Naive thymus-derived CD4-positive, alpha-beta T cell (primary cell): Measurements from ENCODE around the gene NOP16. TPM values are rescaled to one million over a fixed set of nuclear protein-coding genes. Genes with fewer than 3 reads are reported as not detected.
A peak's percentile ranks its signal among the peaks of the same experiment; 100 is the strongest.

Experiments used
- ATAC-seq: fragments of 150-1000 bp; cut with Tn5 transposase; 2 replicates; pipeline ENCODE4 v1.10.0; 2021; ENCODE audit warnings: mild to moderate bottlenecking, moderate library complexity
- CTCF ChIA-PET: fragments of 350-600 bp; sonication (Branson Sonifier 250); formaldehyde crosslinking; loops from one replicate; lab custom pipeline; 2021; ENCODE audit warnings: antibody characterized with exemption; lab: Charles Lee
- POLR2A ChIA-PET: fragments of 350-600 bp; sonication (Branson Sonifier 250); formaldehyde crosslinking; loops from one replicate; lab custom pipeline; 2021; ENCODE audit warnings: antibody characterized with exemption, inconsistent platforms; lab: Charles Lee
- DNase-seq, 9 donors: peaks; one replicate each; pipeline versions ENCODE4 v3.0.0 to v3.0.0-alpha.2; 2020 to 2022; ENCODE audit warnings: mixed read lengths in 1 of 9
- H3K27ac ChIP-seq: one replicate; pipeline ENCODE4 v1.7.0; 2013; ENCODE audit warnings: mild to moderate bottlenecking, low read depth, low read length, moderate library complexity
- H3K27me3 ChIP-seq, 2 donors: one replicate each; pipeline ENCODE4 v1.7.0; 2013; ENCODE audit warnings: low read length in 2 of 2, mild to moderate bottlenecking in 2 of 2, moderate library complexity in 2 of 2; ENCODE audit not compliant: control insufficient read depth in 2 of 2, insufficient read depth in 2 of 2
- H3K36me3 ChIP-seq, 3 experiments: 1 replicate in 2 of 3; 2 replicates in 1 of 3; pipeline ENCODE4 v1.7.0; 2013; ENCODE audit warnings: low read length in 3 of 3, mild to moderate bottlenecking in 3 of 3, moderate library complexity in 1 of 3; ENCODE audit not compliant: insufficient read depth in 3 of 3, control insufficient read depth in 2 of 3
- H3K4me1 ChIP-seq, 2 donors: one replicate each; pipeline ENCODE4 v1.7.0; 2013; ENCODE audit warnings: low read length in 2 of 2, mild to moderate bottlenecking in 2 of 2, moderate library complexity in 1 of 2; ENCODE audit not compliant: control insufficient read depth in 2 of 2, insufficient read depth in 2 of 2
- H3K4me3 ChIP-seq: 2 replicates; pipeline ENCODE4 v1.7.0; 2013; ENCODE audit warnings: mild to moderate bottlenecking, low read length
- H3K9me3 ChIP-seq, 3 experiments: 1 replicate in 2 of 3; 2 replicates in 1 of 3; pipeline ENCODE4 v1.7.0; 2013; ENCODE audit warnings: low read length in 3 of 3; ENCODE audit not compliant: control insufficient read depth in 2 of 3
- H3K27ac Mint-ChIP-seq, 9 donors: one replicate each; pipeline ENCODE4 v1.8.0; 2020 to 2022; ENCODE audit warnings: mixed read lengths in 9 of 9, mild to moderate bottlenecking in 8 of 9, moderate library complexity in 5 of 9, inconsistent platforms in 2 of 9
- H3K27me3 Mint-ChIP-seq, 5 donors: one replicate each; pipeline ENCODE4 v1.8.0; 2021 to 2022; ENCODE audit warnings: mixed read lengths in 5 of 5, mild to moderate bottlenecking in 1 of 5
- H3K36me3 Mint-ChIP-seq, 5 donors: one replicate each; pipeline ENCODE4 v1.8.0; 2020 to 2022; ENCODE audit warnings: mixed read lengths in 5 of 5, mild to moderate bottlenecking in 3 of 5, inconsistent platforms in 1 of 5
- H3K4me1 Mint-ChIP-seq, 7 donors: one replicate each; pipeline ENCODE4 v1.8.0; 2020 to 2022; ENCODE audit warnings: mixed read lengths in 7 of 7, mild to moderate bottlenecking in 3 of 7, inconsistent platforms in 1 of 7
- H3K4me3 Mint-ChIP-seq, 10 donors: one replicate each; pipeline ENCODE4 v1.8.0; 2020 to 2022; ENCODE audit warnings: mild to moderate bottlenecking in 10 of 10, mixed read lengths in 10 of 10, moderate library complexity in 6 of 10, inconsistent platforms in 2 of 10
- H3K9me3 Mint-ChIP-seq, 11 donors: one replicate each; pipeline ENCODE4 v1.8.0; 2020 to 2022; ENCODE audit warnings: mixed read lengths in 11 of 11, mild to moderate bottlenecking in 4 of 11, inconsistent platforms in 1 of 11, moderate library complexity in 1 of 11
- intact Hi-C, 2 donors: fragments of 100-400 bp; cut with micrococcal nuclease; formaldehyde crosslinking; loops; one replicate each; pipeline ENCODE4 v1.15.1; 2023
- polyA plus RNA-seq, 2 donors: library from polyadenylated mRNA; unstranded; fragments of 300-500 nt; fragmentation: Illumina TruSeq; gene quantifications; one replicate each; pipeline ENCODE4 v1.2.3, GENCODE V29; 2021
- total RNA-seq, 6 experiments: library from RNA in 5 of 6; stranded (reverse) in 5 of 6; gene quantifications; 1 replicate in 5 of 6; 2 replicates in 1 of 6; pipeline ENCODE4 v1.2.3 and lab custom pipeline; 2021 to 2026

The NOP16 gene
- total and polyA plus RNA-seq, 7 experiments from 2014 or later: 12.8 to 42.2 (median 22.3) TPM

GRCh38 chr5:176407456-176408251, 19.3 kb upstream of the NOP16 start:
- no peak overlapping the region for H3K4me3 ChIP-seq
- Mint-ChIP-seq H3K9me3 (no peaks in the 10 kb centered on the region), H3K27me3 (no peaks in the 10 kb centered on the region), H3K4me1 (peaks cover 8 to 17% (median 15%) of the 10 kb centered on the region in 7 donors), H3K27ac (peak overlapping the region in 1 of 9 donors; percentile 46), H3K4me3 (no peak overlapping the region), H3K36me3 (peaks cover 0 to 19% (median 12%) of the 10 kb centered on the region in 5 donors)
- ChIA-PET CTCF (interaction anchor here (0.5 to 0.6 kb wide), 2 partner anchors 35 to 188 kb away, joined by 3 read pairs; no protein-coding TSS in a partner anchor), POLR2A (interaction anchor here (0.6 kb wide), 1 partner anchor 78 kb away, joined by 3 read pairs; no protein-coding TSS in a partner anchor)
- intact Hi-C loops: no loop called here
- no peaks in the 10 kb centered on the region for H3K4me1 ChIP-seq
- H3K9me3 ChIP-seq: no peaks in the 10 kb centered on the region
- ATAC-seq (no peak), DNase-seq (no peak)
- H3K27me3 ChIP-seq: no peaks in the 10 kb centered on the region
- no peak overlapping the region for H3K27ac ChIP-seq
- H3K36me3 ChIP-seq: peaks cover 0 to 45% (median 0%) of the 10 kb centered on the region in 3 experiments

- Mint-ChIP-seq H3K4me1 (peaks cover 7 to 15% (median 8%) of the 10 kb centered on the region in 7 donors), H3K4me3 (no peak overlapping the region), H3K9me3 (no peaks in the 10 kb centered on the region), H3K36me3 (peaks cover 0 to 19% (median 12%) of the 10 kb centered on the region in 5 donors), H3K27ac (peak overlapping the region in 1 of 9 donors; percentile 43), H3K27me3 (no peaks in the 10 kb centered on the region)
- no peaks in the 10 kb centered on the region for H3K27me3 ChIP-seq
- ATAC-seq: no peak
- no peaks in the 10 kb centered on the region for H3K9me3 ChIP-seq
- DNase-seq: no peak
- ChIA-PET CTCF (interaction anchor here (0.6 kb wide), 1 partner anchor 189 kb away, joined by 3 read pairs; no protein-coding TSS in a partner anchor), POLR2A (interaction anchor here (0.6 kb wide), 1 partner anchor 77 kb away, joined by 3 read pairs; no protein-coding TSS in a partner anchor)
- H3K4me3 ChIP-seq: no peak overlapping the region
- no peaks in the 10 kb centered on the region for H3K4me1 ChIP-seq
- H3K36me3 ChIP-seq: peaks cover 0 to 47% (median 0%) of the 10 kb centered on the region in 3 experiments
- intact Hi-C loops: no loop called here
- no peak overlapping the region for H3K27ac ChIP-seq
Observed at GRCh38 chr5:176406436-176407052, 18.1 kb upstream of the NOP16 start.

GRCh38 chr5:176405656-176406435, 17.4 kb upstream of the NOP16 start:
- H3K4me1 Mint-ChIP-seq: peaks cover 0 to 8% (median under 1%) of the 10 kb centered on the region in 7 donors
- no peaks in the 10 kb centered on the region for H3K9me3 ChIP-seq
- no peak overlapping the region for H3K27ac ChIP-seq
- peaks cover 0 to 19% (median 10%) of the 10 kb centered on the region in 5 donors for H3K36me3 Mint-ChIP-seq
- no peak overlapping the region for H3K27ac Mint-ChIP-seq
- no peaks in the 10 kb centered on the region for H3K27me3 ChIP-seq
- no peak overlapping the region for H3K4me3 ChIP-seq
- peaks cover 0 to 49% (median 0%) of the 10 kb centered on the region in 3 experiments for H3K36me3 ChIP-seq
- H3K27me3 Mint-ChIP-seq: no peaks in the 10 kb centered on the region
- intact Hi-C loops: no loop called here
- H3K4me3 Mint-ChIP-seq: no peak overlapping the region
- CTCF ChIA-PET: no interaction called here
- ATAC-seq (no peak), DNase-seq (no peak)
- H3K9me3 Mint-ChIP-seq: no peaks in the 10 kb centered on the region
- H3K4me1 ChIP-seq: no peaks in the 10 kb centered on the region
- POLR2A ChIA-PET: no interaction called here

GRCh38 chr5:176401281-176402205, 13.1 kb upstream of the NOP16 start:
- Histone ChIP-seq H3K27me3 (no peaks in the 10 kb centered on the region), H3K4me1 (no peaks in the 10 kb centered on the region), H3K4me3 (no peak overlapping the region), H3K27ac (no peak overlapping the region), H3K9me3 (no peaks in the 10 kb centered on the region), H3K36me3 (peaks cover 0 to 44% (median 0%) of the 10 kb centered on the region in 3 experiments)
- H3K4me1 Mint-ChIP-seq: no peaks in the 10 kb centered on the region
- intact Hi-C loops: no loop called here
- no peaks in the 10 kb centered on the region for H3K27me3 Mint-ChIP-seq
- H3K9me3 Mint-ChIP-seq: no peaks in the 10 kb centered on the region
- DNase-seq (no peak), ATAC-seq (no peak)
- H3K36me3 Mint-ChIP-seq: peaks cover 0 to 16% (median 0%) of the 10 kb centered on the region in 5 donors
- CTCF ChIA-PET: no interaction called here
- POLR2A ChIA-PET: interaction anchor here (0.6 kb wide), 1 partner anchor 122 kb away, joined by 4 read pairs; no protein-coding TSS in a partner anchor
- H3K4me3 Mint-ChIP-seq: no peak overlapping the region
- H3K27ac Mint-ChIP-seq: peak overlapping the region in 2 of 9 donors; percentile 32 to 60

GRCh38 chr5:176400382-176401156, 12.2 kb upstream of the NOP16 start:
- H3K4me1 ChIP-seq: no peaks in the 10 kb centered on the region
- H3K4me3 ChIP-seq: no peak overlapping the region
- ChIA-PET POLR2A (interaction anchor here (0.6 kb wide), 1 partner anchor 123 kb away, joined by 4 read pairs; no protein-coding TSS in a partner anchor), CTCF (no interaction called here)
- peaks cover 0 to 36% (median 0%) of the 10 kb centered on the region in 3 experiments for H3K36me3 ChIP-seq
- Mint-ChIP-seq H3K4me3 (no peak overlapping the region), H3K4me1 (no peaks in the 10 kb centered on the region), H3K27ac (no peak overlapping the region), H3K36me3 (peaks cover 0 to 17% (median 0%) of the 10 kb centered on the region in 5 donors), H3K9me3 (no peaks in the 10 kb centered on the region), H3K27me3 (no peaks in the 10 kb centered on the region)
- no peak overlapping the region for H3K27ac ChIP-seq
- H3K27me3 ChIP-seq: no peaks in the 10 kb centered on the region
- ATAC-seq (peak; percentile 24), DNase-seq (no peak)
- no peaks in the 10 kb centered on the region for H3K9me3 ChIP-seq
- intact Hi-C loops: no loop called here
